GM10248 (cell line): ENCODE data around the gene PLEKHG5.

Experiments used
- CTCF ChIA-PET: fragments of 300-600 bp; sonication (Branson Sonifier 250); formaldehyde crosslinking; extraction: SDS; loops from one replicate; lab custom pipeline; 2021; ENCODE audit warnings: antibody characterized with exemption; lab: Yijun Ruan, JAX
- POLR2A ChIA-PET: fragments of 350-650 bp; sonication (Branson Sonifier 250); formaldehyde crosslinking; extraction: SDS; loops from one replicate; lab custom pipeline; 2020; ENCODE audit warnings: antibody characterized with exemption; lab: Yijun Ruan, JAX
- DNase-seq: peaks from one replicate; pipeline ENCODE4 v3.0.0; 2012; ENCODE audit errors: extremely low spot score
- TF ChIP-seq, protein P1 (sequence below): IDR thresholded peaks from 2 replicates; pipeline ENCODE4 v1.5.1; 2012; ENCODE audit warnings: mild to moderate bottlenecking, low read depth; ENCODE audit errors: extremely low read depth, missing control alignments, control extremely low read depth

PLEKHG5 gene

DNA sequence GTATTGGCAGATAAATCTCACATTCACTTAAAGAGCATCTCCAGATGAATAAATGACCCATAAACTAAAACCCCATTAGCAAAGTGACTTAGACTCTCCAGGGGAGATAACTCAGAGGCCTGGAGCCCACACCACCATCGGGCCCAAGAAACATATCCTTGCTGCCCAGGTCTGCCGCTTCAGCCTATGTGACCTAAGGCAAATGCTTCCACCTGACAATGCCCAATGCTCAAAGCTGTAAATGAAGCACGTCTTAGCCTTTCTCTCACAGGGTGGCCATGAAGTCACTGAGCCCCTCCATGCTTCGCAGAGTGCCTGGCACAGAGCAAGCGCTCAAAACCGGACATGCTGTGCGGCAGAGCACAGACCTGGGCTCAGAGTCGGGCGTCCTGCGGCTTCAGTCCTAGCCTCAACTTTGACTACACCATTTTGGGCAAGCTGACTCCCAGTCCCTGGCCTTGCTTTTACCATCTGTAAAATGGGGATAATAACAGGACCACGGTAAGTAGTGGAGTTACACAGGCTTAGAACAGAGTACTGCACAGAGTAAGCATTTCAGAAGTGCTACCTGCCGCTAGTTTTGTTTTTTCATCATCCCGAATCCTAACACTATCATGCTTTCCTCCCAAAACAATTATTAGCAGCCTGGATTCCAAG lies 39.2 kb upstream of the PLEKHG5 start:
- DNase-seq = no peak
- ChIA-PET POLR2A (no interaction called here), CTCF (no interaction called here)
- TF ChIP-seq, protein P1, sequence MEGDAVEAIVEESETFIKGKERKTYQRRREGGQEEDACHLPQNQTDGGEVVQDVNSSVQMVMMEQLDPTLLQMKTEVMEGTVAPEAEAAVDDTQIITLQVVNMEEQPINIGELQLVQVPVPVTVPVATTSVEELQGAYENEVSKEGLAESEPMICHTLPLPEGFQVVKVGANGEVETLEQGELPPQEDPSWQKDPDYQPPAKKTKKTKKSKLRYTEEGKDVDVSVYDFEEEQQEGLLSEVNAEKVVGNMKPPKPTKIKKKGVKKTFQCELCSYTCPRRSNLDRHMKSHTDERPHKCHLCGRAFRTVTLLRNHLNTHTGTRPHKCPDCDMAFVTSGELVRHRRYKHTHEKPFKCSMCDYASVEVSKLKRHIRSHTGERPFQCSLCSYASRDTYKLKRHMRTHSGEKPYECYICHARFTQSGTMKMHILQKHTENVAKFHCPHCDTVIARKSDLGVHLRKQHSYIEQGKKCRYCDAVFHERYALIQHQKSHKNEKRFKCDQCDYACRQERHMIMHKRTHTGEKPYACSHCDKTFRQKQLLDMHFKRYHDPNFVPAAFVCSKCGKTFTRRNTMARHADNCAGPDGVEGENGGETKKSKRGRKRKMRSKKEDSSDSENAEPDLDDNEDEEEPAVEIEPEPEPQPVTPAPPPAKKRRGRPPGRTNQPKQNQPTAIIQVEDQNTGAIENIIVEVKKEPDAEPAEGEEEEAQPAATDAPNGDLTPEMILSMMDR = no peak

DNA sequence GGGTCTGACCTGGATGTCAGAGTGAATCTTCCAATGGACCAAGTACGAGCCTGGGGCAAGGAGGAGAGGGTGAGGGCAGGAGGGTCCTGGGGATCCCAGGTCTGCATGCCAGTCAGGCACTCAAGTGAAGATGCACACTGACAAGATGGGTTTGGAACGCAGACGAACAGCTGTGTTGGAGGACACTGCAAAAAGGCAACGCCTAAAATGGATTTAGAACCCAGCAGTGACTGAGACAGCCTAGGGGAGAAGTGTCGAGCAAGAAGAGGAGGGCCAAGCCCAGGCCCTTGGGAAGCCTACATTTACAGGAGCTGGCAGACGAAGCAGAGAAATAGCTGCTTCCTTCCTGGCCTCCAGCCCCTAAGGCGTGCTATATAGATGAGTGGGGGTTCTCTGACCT lies 37.0 kb upstream of the PLEKHG5 start:
- CTCF ChIA-PET = interaction anchor here (1.3 to 1.6 kb wide), 4 partner anchors 13 to 90 kb away, joined by 3 to 5 read pairs (median 4); partner anchors contain the start of gene NOL9
- POLR2A ChIA-PET = no interaction called here
- TF ChIP-seq, protein P1 = no peak
- no peak for DNase-seq

DNA sequence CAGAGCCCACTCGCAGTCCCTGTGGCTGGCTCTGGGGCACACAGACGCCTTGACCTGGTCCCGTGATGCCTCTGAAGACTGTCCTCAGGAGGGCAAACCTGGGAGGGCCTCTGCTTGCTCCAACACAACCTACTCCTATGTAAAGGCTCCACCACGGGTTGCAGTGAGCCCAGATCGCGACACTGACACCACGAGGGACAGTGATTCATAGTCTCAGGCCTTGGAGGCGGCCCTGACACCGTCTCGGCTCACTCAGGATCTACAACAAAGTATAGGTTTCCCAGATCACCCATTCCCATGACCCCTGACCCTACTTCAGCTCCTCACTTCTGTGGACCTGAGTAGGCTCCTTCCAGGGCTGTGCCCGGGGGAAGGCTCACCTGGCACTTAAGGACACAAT lies 34.8 kb upstream of the PLEKHG5 start:
- TF ChIP-seq, protein P1 = no peak
- CTCF ChIA-PET = interaction anchor here (0.8 to 1.8 kb wide), 3 partner anchors 10 to 35 kb away, joined by 3 to 5 read pairs (median 3); partner anchors contain the start of gene PLEKHG5
- POLR2A ChIA-PET = no interaction called here
- DNase-seq = no peak

DNA sequence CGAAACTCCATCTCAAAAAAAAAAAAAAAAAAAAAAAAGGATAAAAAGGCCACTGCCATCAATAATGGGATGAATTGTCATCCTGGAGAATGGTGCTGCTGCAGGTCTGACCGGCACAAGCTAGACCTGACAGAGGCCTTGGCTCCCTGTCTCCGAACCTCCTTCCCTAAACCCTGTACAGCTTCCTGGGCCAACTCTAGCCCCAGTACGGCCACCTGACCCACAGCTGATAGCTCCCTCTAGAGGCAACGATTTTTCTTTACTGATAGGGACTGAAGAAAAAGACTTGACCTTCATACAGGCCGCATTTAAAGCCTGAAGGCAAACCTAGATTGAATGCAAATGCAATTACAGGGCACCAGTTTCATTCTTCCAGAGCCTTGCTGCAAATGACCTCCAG lies 32.1 kb upstream of the PLEKHG5 start:
- CTCF ChIA-PET = interaction anchor here (1.2 to 3.2 kb wide), 6 partner anchors 11 to 33 kb away, joined by 3 to 19 read pairs (median 6); partner anchors contain the start of genes NOL9, PLEKHG5 and TAS1R1

DNA sequence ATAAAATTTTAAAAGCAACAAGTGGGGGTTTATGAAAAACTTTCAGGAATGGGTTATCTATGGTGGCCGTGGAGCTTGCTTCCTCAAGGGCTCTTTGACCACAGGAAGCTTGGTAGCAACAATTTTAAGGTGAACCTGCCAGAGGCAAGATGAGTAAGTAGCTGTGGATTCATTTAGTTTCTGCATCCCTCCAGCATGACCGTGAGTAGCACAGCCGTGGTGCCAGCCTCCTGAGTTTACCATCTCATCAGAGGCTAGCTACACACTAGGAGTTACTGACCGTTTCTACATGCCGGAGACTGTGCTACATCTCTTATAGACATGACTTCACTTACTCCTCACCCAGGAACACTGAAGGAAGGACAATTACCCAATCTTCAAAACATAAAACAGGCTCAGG lies 30.1 kb upstream of the PLEKHG5 start:
- ChIA-PET CTCF (interaction anchor here (0.9 to 3.2 kb wide), 5 partner anchors 14 to 42 kb away, joined by 3 to 19 read pairs (median 3); partner anchors contain the start of genes NOL9, PLEKHG5 and TAS1R1), POLR2A (no interaction called here)
- TF ChIP-seq, protein P1 = no peak
- DNase-seq = no peak

More for the DNA sequence above, 32.1 kb upstream of the PLEKHG5 start:
- TF ChIP-seq, protein P1 = no peak
- POLR2A ChIA-PET = interaction anchor here (0.7 kb wide), 2 partner anchors 25 to 276 kb away, joined by 5 to 7 read pairs; no protein-coding TSS in a partner anchor
- DNase-seq = no peak

DNA sequence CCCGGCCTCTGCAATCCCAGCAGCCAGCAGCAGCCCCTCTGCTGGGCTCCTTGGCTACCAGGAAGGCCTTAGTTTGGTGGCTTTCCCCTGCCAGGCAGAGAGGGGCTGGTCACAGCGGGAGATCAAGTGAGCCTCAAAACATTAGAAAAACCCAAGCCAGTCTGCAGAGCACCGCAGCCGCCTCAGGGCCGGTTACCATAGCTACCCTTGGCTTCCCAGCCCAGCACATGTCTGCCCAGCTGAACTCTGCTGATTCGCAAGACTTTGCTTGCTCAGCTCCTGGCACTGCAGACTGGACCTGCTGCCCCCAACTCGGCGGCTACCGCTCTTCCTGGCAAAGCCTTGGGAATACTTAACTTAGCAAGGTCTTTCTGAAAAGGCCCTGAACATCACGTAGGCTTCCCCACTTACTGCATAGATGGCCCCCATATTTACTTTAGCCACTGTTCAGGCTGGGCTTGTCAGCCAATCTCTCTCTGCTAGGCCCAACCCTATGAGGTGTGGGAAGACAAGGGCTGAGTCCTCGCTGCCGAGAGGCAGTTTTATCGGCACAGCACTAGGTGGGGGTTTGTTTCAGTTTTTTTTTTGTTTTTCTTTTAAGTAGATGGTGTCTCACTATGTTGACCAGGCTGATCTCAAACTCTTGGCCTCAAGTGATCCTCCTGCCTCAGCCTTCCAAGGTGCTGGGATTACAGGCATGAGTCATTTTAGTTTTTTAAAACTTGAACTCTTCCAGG lies 28.6 kb upstream of the PLEKHG5 start:
- POLR2A ChIA-PET = no interaction called here
- TF ChIP-seq, protein P1 = no peak
- CTCF ChIA-PET = interaction anchor here (0.9 to 1.5 kb wide), 3 partner anchors 33 to 40 kb away, joined by 3 to 5 read pairs (median 3); partner anchors contain the start of gene NOL9
- no peak for DNase-seq
